H1 (cell line): Measurements from ENCODE around the gene SCGB2B2. TPM values are rescaled to one million over a fixed set of nuclear protein-coding genes. Genes with fewer than 3 reads are reported as not detected.

Experiments
- CTCF ChIA-PET: fragments of 300-600 bp; sonication (Branson Sonifier 250); formaldehyde crosslinking; loops from one replicate; lab custom pipeline; 2021; ENCODE audit not compliant: partially characterized antibody; lab: Charles Lee
- POLR2A ChIA-PET: fragments of 300-600 bp; sonication (Branson Sonifier 250); formaldehyde crosslinking; loops from one replicate; lab custom pipeline; 2021; ENCODE audit warnings: inconsistent platforms; ENCODE audit not compliant: partially characterized antibody; lab: Charles Lee
- DNase-seq, 2 experiments: peaks; one replicate each; pipeline versions ENCODE4 v3.0.0 to v3.0.0-alpha.2; 2010 to 2022; ENCODE audit warnings: low spot score in 2 of 2, low read depth in 1 of 2, mixed read lengths in 1 of 2
- FAIRE-seq: peaks from 2 replicates; lab custom pipeline; 2011; peaks lifted over from hg19 to GRCh38; lab: Jason Lieb, UNC
- H2AFZ ChIP-seq: 2 replicates; pipeline ENCODE4 v1.8.1; 2012; ENCODE audit warnings: low read length, inconsistent platforms
- H2AK5ac ChIP-seq: 2 replicates; pipeline ENCODE4 v1.6.1; 2013; ENCODE audit warnings: low read depth, low read length
- H2BK120ac ChIP-seq: replicated peaks from 2 replicates; pipeline ENCODE3; 2013; ENCODE audit warnings: low read depth, low read length, inconsistent platforms
- H2BK12ac ChIP-seq: 2 replicates; pipeline ENCODE4 v1.6.1; 2013; ENCODE audit warnings: low read depth, low read length
- H2BK15ac ChIP-seq: 2 replicates; pipeline ENCODE4 v1.6.1; 2013; ENCODE audit warnings: low read length
- H2BK20ac ChIP-seq: 2 replicates; pipeline ENCODE4 v1.6.1; 2013; ENCODE audit warnings: low read length
- H2BK5ac ChIP-seq: 2 replicates; pipeline ENCODE4 v1.6.1; 2013; ENCODE audit warnings: low read depth, low read length
- H3K14ac ChIP-seq: 2 replicates; pipeline ENCODE4 v1.6.1; 2013; ENCODE audit warnings: inconsistent platforms; ENCODE audit not compliant: insufficient read length
- H3K18ac ChIP-seq: 2 replicates; pipeline ENCODE4 v1.6.1; 2013; ENCODE audit warnings: low read length; ENCODE audit errors: extremely low read depth
- H3K23ac ChIP-seq: 2 replicates; pipeline ENCODE4 v1.6.1; 2013; ENCODE audit warnings: inconsistent platforms; ENCODE audit not compliant: insufficient read length
- H3K23me2 ChIP-seq: 2 replicates; pipeline ENCODE4 v1.6.1; 2013; ENCODE audit warnings: low read depth, low read length
- H3K27ac ChIP-seq: 2 replicates; pipeline ENCODE4 v1.6.1; 2011; ENCODE audit warnings: low read depth, low read length, inconsistent platforms
- H3K27me3 ChIP-seq, 4 experiments: replicated peaks in 1 of 4; 1 replicate in 1 of 4; 2 replicates in 3 of 4; pipeline versions ENCODE4 v1.6.1 to v1.8.1; 2011 to 2013; ENCODE audit warnings: low read length in 3 of 4, mild to moderate bottlenecking in 3 of 4, inconsistent platforms in 2 of 4, mixed read lengths in 2 of 4, moderate library complexity in 1 of 4; ENCODE audit not compliant: control insufficient read depth in 3 of 4, insufficient read depth in 3 of 4; ENCODE audit errors: extremely low read depth in 1 of 4
- H3K36me3 ChIP-seq, 4 experiments: 2 replicates each; pipeline versions ENCODE4 v1.6.1 to v1.8.1; 2011 to 2013; ENCODE audit warnings: mild to moderate bottlenecking in 4 of 4, low read length in 3 of 4, moderate library complexity in 2 of 4, control low read depth in 1 of 4, inconsistent platforms in 1 of 4; ENCODE audit not compliant: insufficient read depth in 4 of 4, control insufficient read depth in 2 of 4
- H3K4ac ChIP-seq: replicated peaks from 2 replicates; pipeline ENCODE3; 2013; ENCODE audit warnings: low read length, low read depth, mixed read lengths, inconsistent platforms; ENCODE audit not compliant: insufficient read length
- H3K4me1 ChIP-seq, 4 experiments: replicated peaks in 1 of 4; 1 replicate in 1 of 4; 2 replicates in 3 of 4; pipeline versions ENCODE4 v1.6.1 to v1.8.1; 2011 to 2013; ENCODE audit warnings: low read length in 3 of 4, inconsistent platforms in 2 of 4, mixed read lengths in 1 of 4; ENCODE audit not compliant: insufficient read depth in 4 of 4, control insufficient read depth in 3 of 4
- H3K4me2 ChIP-seq, 2 experiments: 2 replicates each; pipeline versions ENCODE4 v1.6.1 to v1.8.1; 2011 to 2013; ENCODE audit warnings: low read depth in 2 of 2, low read length in 2 of 2, control low read depth in 1 of 2, inconsistent platforms in 1 of 2, mild to moderate bottlenecking in 1 of 2; ENCODE audit not compliant: insufficient read depth in 1 of 2
- H3K4me3 ChIP-seq, 4 experiments: fragments of 200-600, 300-600 bp in 1 of 4; sonication (generic), shearing (Covaris generic), sonication (Bioruptor Twin) in 1 of 4; 2 replicates each; pipeline versions ENCODE4 v1.5.1 to v1.8.1; 2011 to 2016; ENCODE audit warnings: low read length in 4 of 4, low read depth in 3 of 4, control low read depth in 2 of 4, inconsistent platforms in 2 of 4, mild to moderate bottlenecking in 2 of 4, mixed read lengths in 1 of 4, moderate library complexity in 1 of 4; ENCODE audit not compliant: insufficient read depth in 2 of 4; ENCODE audit errors: extremely low read depth in 1 of 4
- H3K56ac ChIP-seq: replicated peaks from 2 replicates; pipeline ENCODE3; 2013; ENCODE audit warnings: low read depth, mild to moderate bottlenecking, mixed read lengths, low read length, inconsistent platforms; ENCODE audit not compliant: insufficient read length
- H3K79me1 ChIP-seq: 2 replicates; pipeline ENCODE4 v1.6.1; 2013; ENCODE audit warnings: low read depth, low read length, control low read depth
- H3K79me2 ChIP-seq, 2 experiments: 2 replicates each; pipeline versions ENCODE4 v1.6.1 to v1.8.1; 2012 to 2013; ENCODE audit warnings: low read length in 2 of 2, mild to moderate bottlenecking in 2 of 2, inconsistent platforms in 1 of 2; ENCODE audit not compliant: insufficient read depth in 2 of 2, control insufficient read depth in 1 of 2
- H3K9ac ChIP-seq, 4 experiments: replicated peaks in 1 of 4; 1 replicate in 1 of 4; 2 replicates in 3 of 4; pipeline versions ENCODE4 v1.6.1 to v1.8.1; 2011 to 2013; ENCODE audit warnings: low read depth in 3 of 4, low read length in 3 of 4, control low read depth in 2 of 4, mild to moderate bottlenecking in 2 of 4, moderate library complexity in 2 of 4, inconsistent platforms in 1 of 4; ENCODE audit errors: extremely low read depth in 1 of 4
- H3K9me3 ChIP-seq, 2 experiments: 2 replicates each; pipeline versions ENCODE4 v1.6.1 to v1.8.1; 2012 to 2013; ENCODE audit warnings: mild to moderate bottlenecking in 2 of 2, moderate library complexity in 2 of 2, control low read depth in 1 of 2, inconsistent platforms in 1 of 2, low read depth in 1 of 2, low read length in 1 of 2, mixed read lengths in 1 of 2; ENCODE audit not compliant: insufficient read depth in 2 of 2
- H4K20me1 ChIP-seq, 2 experiments: replicated peaks in 1 of 2; 2 replicates each; pipeline versions ENCODE3 to v1.8.1; 2011 to 2013; ENCODE audit warnings: inconsistent platforms in 2 of 2, low read length in 2 of 2, mild to moderate bottlenecking in 1 of 2; ENCODE audit not compliant: insufficient read depth in 2 of 2, control insufficient read depth in 1 of 2
- H4K5ac ChIP-seq: 2 replicates; pipeline ENCODE4 v1.6.1; 2013; ENCODE audit warnings: low read length, low read depth, mixed read lengths, inconsistent platforms; ENCODE audit not compliant: insufficient read length
- H4K8ac ChIP-seq: 2 replicates; pipeline ENCODE4 v1.8.0; 2013; ENCODE audit warnings: mild to moderate bottlenecking, moderate library complexity, low read length, inconsistent platforms; ENCODE audit not compliant: insufficient read depth; ENCODE audit errors: extremely low read depth
- H4K91ac ChIP-seq: replicated peaks from 2 replicates; pipeline ENCODE3; 2013; ENCODE audit warnings: low read length, mixed read lengths, inconsistent platforms; ENCODE audit not compliant: insufficient read length
- CBX5 ChIP-seq: fragments of 300-800, 300-1000 bp; sonication (generic); IDR thresholded peaks from 2 replicates; pipeline ENCODE4 v1.7.1; 2016; ENCODE audit warnings: antibody characterized with exemption, low read length, low read depth
- CEBPB ChIP-seq: IDR thresholded peaks from 2 replicates; pipeline ENCODE4 v1.6.1; 2012; ENCODE audit warnings: low read depth, low read length
- CHD1 ChIP-seq: IDR thresholded peaks from 2 replicates; pipeline ENCODE4 v1.6.1; 2012; ENCODE audit warnings: low read depth, low read length, improper control_type of control experiment
- HDAC6 ChIP-seq: IDR thresholded peaks from one replicate; pipeline ENCODE4 v1.7.1; 2012; ENCODE audit warnings: low read depth, mild to moderate bottlenecking, inconsistent platforms, low read length, moderate library complexity
- KDM1A ChIP-seq: fragments of 200-600, 300-600 bp; sonication (generic); IDR thresholded peaks from 2 replicates; pipeline ENCODE4 v1.7.1; 2016; ENCODE audit warnings: mild to moderate bottlenecking, low read length, borderline replicate concordance
- KDM5A ChIP-seq: fragments of 200-600 bp; IDR thresholded peaks from 2 replicates; pipeline ENCODE4 v1.7.1; 2012; ENCODE audit warnings: mild to moderate bottlenecking, low read length, inconsistent platforms, mixed read lengths
- NANOG ChIP-seq: IDR thresholded peaks from 2 replicates; pipeline ENCODE4 v1.6.1; 2011; ENCODE audit warnings: low read length, low read depth, mild to moderate bottlenecking, inconsistent platforms; ENCODE audit not compliant: insufficient read depth, poor library complexity, severe bottlenecking
- POU5F1 ChIP-seq: IDR thresholded peaks from 2 replicates; pipeline ENCODE4 v1.6.1; 2011; ENCODE audit warnings: low read depth, mild to moderate bottlenecking, low read length, moderate library complexity
- RBBP5 ChIP-seq: IDR thresholded peaks from 2 replicates; pipeline ENCODE4 v1.7.1; 2012; ENCODE audit warnings: low read depth, mild to moderate bottlenecking, inconsistent platforms, low read length, moderate library complexity, borderline replicate concordance
- RNF2 ChIP-seq: fragments of 200-900, 300-1000 bp; sonication (generic); IDR thresholded peaks from 2 replicates; pipeline ENCODE4 v1.7.1; 2016; ENCODE audit warnings: borderline replicate concordance, low read depth, mild to moderate bottlenecking, antibody characterized with exemption, low read length; ENCODE audit not compliant: poor library complexity, severe bottlenecking; ENCODE audit errors: missing control alignments
- SP2 ChIP-seq: IDR thresholded peaks from 2 replicates; pipeline ENCODE4 v1.6.1; 2012; ENCODE audit warnings: mild to moderate bottlenecking, low read length, inconsistent platforms
- TCF12 ChIP-seq: IDR thresholded peaks from 2 replicates; pipeline ENCODE4 v1.6.1; 2011; ENCODE audit warnings: low read depth, mild to moderate bottlenecking, low read length
- whole genome bisulfite sequencing, 2 experiments: shearing (Covaris generic) in 1 of 2; methylation state at CpG; one replicate each; pipeline versions ENCODE4 v1.1.6 to v1.1.7; 2013 to 2015; ENCODE audit warnings: low lambda C conversion rate in 2 of 2, mixed read lengths in 2 of 2, inconsistent platforms in 1 of 2, low coverage in 1 of 2, missing lambda C conversion rate in 1 of 2; ENCODE audit not compliant: insufficient replicate concordance in 2 of 2, insufficient coverage in 1 of 2, insufficient read length in 1 of 2; ENCODE audit errors: extremely low coverage in 1 of 2, missing lambda C conversion rate in 1 of 2; 5-methylcytosine and 5-hydroxymethylcytosine counted together
- polyA plus RNA-seq, 7 experiments: library from polyadenylated mRNA; depleted of rRNA in 3 of 7; stranded (reverse) in 5 of 7; unstranded in 2 of 7; fragments of >200 nt in 5 of 7; fragments of 200-250 nt in 2 of 7; gene quantifications; 1 replicate in 5 of 7; 2 replicates in 1 of 7; 4 replicates in 1 of 7; pipeline versions ENCODE4 v1.2.1 to v1.2.3, GENCODE V29; 2011 to 2013; ENCODE audit warnings: missing spikeins in 2 of 7, mixed read lengths in 2 of 7
- total RNA-seq: library from RNA; stranded (reverse); fragmentation: NEBNext Ultra II Directional; extraction: Animal tissue kit (Norgen Biotek cat#: 25700); gene quantifications from 2 replicates; pipeline ENCODE4 v1.2.1, GENCODE V29; 2021
- TF ChIP-seq, protein P1 (sequence below): IDR thresholded peaks from 2 replicates; pipeline ENCODE4 v1.6.1; 2012; ENCODE audit warnings: inconsistent platforms
- TF ChIP-seq, protein P2 (sequence below): IDR thresholded peaks from 2 replicates; pipeline ENCODE4 v1.6.1; 2012; ENCODE audit warnings: inconsistent platforms

SCGB2B2 gene
- total and polyA plus RNA-seq, 2 of the 8 experiments (the other 6 are each of a cell fraction or from before 2014, with no cell fraction given), result 0.09 TPM; not detected in 1

DNA sequence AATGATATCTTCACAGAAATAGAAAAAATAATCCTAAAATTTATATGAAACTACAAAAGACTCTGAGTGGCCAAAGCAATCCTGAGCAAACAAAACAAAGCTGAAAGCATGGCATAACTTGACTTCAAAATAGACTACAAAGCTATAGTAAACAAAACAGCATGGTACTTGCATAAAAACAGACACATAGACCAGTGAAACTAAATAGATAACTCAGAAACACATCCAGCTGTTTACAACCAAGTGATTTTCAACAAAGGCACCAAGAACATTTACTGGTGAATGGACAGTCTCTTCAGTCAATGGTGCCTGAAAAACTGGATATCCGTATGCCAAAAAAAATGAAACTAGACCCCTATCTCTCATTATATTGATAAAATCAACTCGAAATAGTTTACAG, 25.2 kb downstream of the SCGB2B2 start:
- CTCF ChIA-PET, result interaction anchor here (2.0 kb wide), 1 partner anchor 13 kb away, joined by 6 read pairs; no protein-coding TSS in a partner anchor
- Histone ChIP-seq H2BK15ac (no peak overlapping the region), H2AFZ (no peak overlapping the region), H2BK120ac (no peak overlapping the region), H3K4me1 (no peaks in the 10 kb centered on the region), H3K9ac (no peak overlapping the region), H3K4me2 (no peak overlapping the region), H2BK5ac (no peak overlapping the region), H2BK12ac (no peak overlapping the region), H4K8ac (no peak overlapping the region), H3K23me2 (no peaks in the 10 kb centered on the region), H3K9me3 (peaks cover 39 to 51% of the 10 kb centered on the region in 2 experiments), H3K27me3 (no peaks in the 10 kb centered on the region), H3K14ac (no peak overlapping the region), H4K5ac (no peak overlapping the region), H2AK5ac (no peak overlapping the region), H3K56ac (no peak overlapping the region), H3K36me3 (no peaks in the 10 kb centered on the region), H3K79me2 (no peaks in the 10 kb centered on the region), H3K23ac (no peak overlapping the region), H3K79me1 (no peaks in the 10 kb centered on the region), H3K4ac (no peak overlapping the region), H4K20me1 (no peaks in the 10 kb centered on the region), H4K91ac (no peak overlapping the region), H3K27ac (no peak overlapping the region), H3K4me3 (no peak overlapping the region), H3K18ac (no peak overlapping the region), H2BK20ac (no peak overlapping the region)
- POLR2A ChIA-PET, result no interaction called here
- no peak for FAIRE-seq
- no peak for DNase-seq
- 55% methylated on average over 2 of the region's 2 CpGs; no CpG with 5 or more reads in 1 of the 2 experiments for WGBS, 2 experiments
- no peak for TF ChIP-seq NANOG
- TF ChIP-seq CHD1, result no peak
- no peak for TF ChIP-seq RBBP5
- no peak for TF ChIP-seq KDM1A
- TF ChIP-seq, protein P1, sequence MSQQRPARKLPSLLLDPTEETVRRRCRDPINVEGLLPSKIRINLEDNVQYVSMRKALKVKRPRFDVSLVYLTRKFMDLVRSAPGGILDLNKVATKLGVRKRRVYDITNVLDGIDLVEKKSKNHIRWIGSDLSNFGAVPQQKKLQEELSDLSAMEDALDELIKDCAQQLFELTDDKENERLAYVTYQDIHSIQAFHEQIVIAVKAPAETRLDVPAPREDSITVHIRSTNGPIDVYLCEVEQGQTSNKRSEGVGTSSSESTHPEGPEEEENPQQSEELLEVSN, result no peak
- no peak for TF ChIP-seq POU5F1
- TF ChIP-seq CBX5, result no peak
- TF ChIP-seq, protein P2, sequence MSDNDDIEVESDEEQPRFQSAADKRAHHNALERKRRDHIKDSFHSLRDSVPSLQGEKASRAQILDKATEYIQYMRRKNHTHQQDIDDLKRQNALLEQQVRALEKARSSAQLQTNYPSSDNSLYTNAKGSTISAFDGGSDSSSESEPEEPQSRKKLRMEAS, result no peak
- no peak for TF ChIP-seq KDM5A
- TF ChIP-seq HDAC6, result no peak
- TF ChIP-seq CEBPB, result no peak
- no peak for TF ChIP-seq RNF2
- TF ChIP-seq SP2, result no peak
- TF ChIP-seq TCF12, result no peak
